SK-N-SH (cell line): ENCODE results near the gene BFSP2. TPM values are rescaled to one million over a fixed set of nuclear protein-coding genes. Genes with fewer than 3 reads are reported as not detected.

Experiments used
- CTCF ChIA-PET: fragments of 300-600, 350-600 bp; formaldehyde crosslinking; extraction: SDS; loops from one replicate; lab custom pipeline; 2021; lab: Yijun Ruan, JAX
- POLR2A ChIA-PET: fragments of 350-600 bp; sonication (Branson Sonifier 250); formaldehyde crosslinking; extraction: SDS; loops from one replicate; lab custom pipeline; 2020; ENCODE audit warnings: antibody characterized with exemption, inconsistent platforms; lab: Yijun Ruan, JAX
- DNase-seq: peaks from one replicate; pipeline ENCODE4 v3.0.0; 2012
- H2AFZ ChIP-seq: fragments of 200-600 bp; sonication (generic); 2 replicates; pipeline ENCODE4 v1.8.1; 2016; ENCODE audit warnings: antibody characterized with exemption, mild to moderate bottlenecking, low read depth
- H3F3A ChIP-seq: fragments of 200-600 bp; sonication (generic); replicated peaks from 2 replicates; pipeline ENCODE3; 2016; ENCODE audit warnings: antibody characterized with exemption, mild to moderate bottlenecking; ENCODE audit not compliant: insufficient read depth
- H3K27ac ChIP-seq, 2 experiments: fragments of 200-500 bp in 1 of 2; fragments of 200-600 bp in 1 of 2; sonication (Bioruptor generic) in 1 of 2; sonication (generic), shearing (Covaris generic) in 1 of 2; 2 replicates each; pipeline versions ENCODE4 v1.5.1 to v1.6.1; 2014 to 2016; ENCODE audit warnings: low read depth in 2 of 2, inconsistent platforms in 1 of 2, low read length in 1 of 2, mild to moderate bottlenecking in 1 of 2, mixed read lengths in 1 of 2
- H3K27me3 ChIP-seq: fragments of 200-600 bp; sonication (generic), shearing (Covaris generic); 2 replicates; pipeline ENCODE4 v1.6.1; 2016; ENCODE audit warnings: mixed run types; ENCODE audit not compliant: insufficient read depth
- H3K36me3 ChIP-seq, 2 experiments: fragments of 200-500 bp in 1 of 2; fragments of 200-600 bp in 1 of 2; sonication (Bioruptor generic) in 1 of 2; sonication (generic) in 1 of 2; replicated peaks in 1 of 2; 2 replicates each; pipeline versions ENCODE3 to v1.5.1; 2014 to 2016; ENCODE audit warnings: low read length in 1 of 2, mild to moderate bottlenecking in 1 of 2; ENCODE audit not compliant: insufficient read depth in 2 of 2, control insufficient read depth in 1 of 2
- H3K4me1 ChIP-seq, 2 experiments: fragments of 200-500 bp in 1 of 2; fragments of 200-600 bp in 1 of 2; sonication (Bioruptor generic) in 1 of 2; sonication (generic), shearing (Covaris generic) in 1 of 2; 2 replicates each; pipeline versions ENCODE4 v1.5.1 to v1.6.1; 2014 to 2016; ENCODE audit warnings: low read depth in 1 of 2, low read length in 1 of 2, mixed run types in 1 of 2; ENCODE audit not compliant: insufficient read depth in 2 of 2, control insufficient read depth in 1 of 2
- H3K4me2 ChIP-seq: fragments of 200-600 bp; sonication (generic), shearing (Covaris generic); 2 replicates; pipeline ENCODE4 v1.6.1; 2017; ENCODE audit warnings: mixed run types
- H3K4me3 ChIP-seq, 2 experiments: fragments of 200-500 bp in 1 of 2; fragments of 200-600 bp in 1 of 2; sonication (Bioruptor generic) in 1 of 2; sonication (generic), shearing (Covaris generic) in 1 of 2; 2 replicates each; pipeline versions ENCODE4 v1.5.1 to v1.8.1; 2014 to 2016; ENCODE audit warnings: low read depth in 2 of 2, inconsistent platforms in 1 of 2, low read length in 1 of 2, mild to moderate bottlenecking in 1 of 2, mixed read lengths in 1 of 2, moderate library complexity in 1 of 2
- H3K79me2 ChIP-seq: fragments of 200-600 bp; sonication (generic); 2 replicates; pipeline ENCODE4 v1.8.1; 2017; ENCODE audit warnings: mild to moderate bottlenecking; ENCODE audit not compliant: insufficient read depth
- H3K9ac ChIP-seq: fragments of 200-600 bp; sonication (generic); 2 replicates; pipeline ENCODE4 v1.6.1; 2017; ENCODE audit warnings: mixed run types
- H3K9me2 ChIP-seq: fragments of 200-600 bp; sonication (generic); 2 replicates; pipeline ENCODE4 v1.6.1; 2017; ENCODE audit warnings: mixed run types
- H3K9me3 ChIP-seq: fragments of 200-600 bp; sonication (generic); 2 replicates; pipeline ENCODE4 v1.6.1; 2017; ENCODE audit warnings: mixed run types, mild to moderate bottlenecking, moderate library complexity
- H4K20me1 ChIP-seq: fragments of 200-600 bp; sonication (generic); 2 replicates; pipeline ENCODE4 v1.6.1; 2017; ENCODE audit warnings: mild to moderate bottlenecking, mixed run types; ENCODE audit not compliant: insufficient read depth
- CHD2 ChIP-seq: fragments of 150-350 bp; IDR thresholded peaks from 2 replicates; pipeline ENCODE4 v1.6.1; 2018; ENCODE audit warnings: low read length; ENCODE audit not compliant: partially characterized antibody
- ELF1 ChIP-seq: IDR thresholded peaks from 2 replicates; pipeline ENCODE4 v1.4.0; 2012
- FOXM1 ChIP-seq: IDR thresholded peaks from 2 replicates; pipeline ENCODE4 v1.4.0; 2012; ENCODE audit warnings: low read depth, mild to moderate bottlenecking
- GATA2 ChIP-seq: sonication (generic); formaldehyde crosslinking; IDR thresholded peaks from 2 replicates; pipeline ENCODE4 v1.5.0; 2020; ENCODE audit warnings: mild to moderate bottlenecking, missing genetic modification reagents
- JUND ChIP-seq: IDR thresholded peaks from 2 replicates; pipeline ENCODE4 v1.4.0; 2012
- MAX ChIP-seq: IDR thresholded peaks from 2 replicates; pipeline ENCODE4 v1.4.0; 2012; ENCODE audit warnings: low read depth
- NFIC ChIP-seq: IDR thresholded peaks from 2 replicates; pipeline ENCODE4 v1.4.0; 2012; ENCODE audit warnings: borderline replicate concordance
- POLR2AphosphoS5 ChIP-seq: IDR thresholded peaks from 2 replicates; pipeline ENCODE4 v1.6.1; 2012; ENCODE audit warnings: low read depth, low read length
- RCOR1 ChIP-seq: fragments of 150-350 bp; IDR thresholded peaks from 2 replicates; pipeline ENCODE4 v1.6.1; 2017; ENCODE audit warnings: antibody characterized with exemption, low read length
- RFX5 ChIP-seq: IDR thresholded peaks from 2 replicates; pipeline ENCODE4 v1.6.1; 2012; ENCODE audit warnings: mild to moderate bottlenecking, improper control_type of control experiment, low read length
- SIN3A ChIP-seq: IDR thresholded peaks from 2 replicates; pipeline ENCODE4 v1.6.1; 2012; ENCODE audit warnings: low read depth, mild to moderate bottlenecking, low read length, moderate library complexity, borderline replicate concordance
- SMC3 ChIP-seq: IDR thresholded peaks from 2 replicates; pipeline ENCODE4 v1.6.1; 2012; ENCODE audit warnings: low read depth, low read length, improper control_type of control experiment
- TCF12 ChIP-seq: IDR thresholded peaks from 2 replicates; pipeline ENCODE4 v1.4.0; 2012
- TEAD4 ChIP-seq: IDR thresholded peaks from 2 replicates; pipeline ENCODE4 v1.4.0; 2012; ENCODE audit warnings: mild to moderate bottlenecking, borderline replicate concordance; ENCODE audit not compliant: insufficient read depth
- USF1 ChIP-seq: IDR thresholded peaks from 2 replicates; pipeline ENCODE4 v1.4.0; 2012; ENCODE audit warnings: low read depth, borderline replicate concordance
- USF2 ChIP-seq: fragments of 150-350 bp; IDR thresholded peaks from 2 replicates; pipeline ENCODE4 v1.6.1; 2017; ENCODE audit warnings: antibody characterized with exemption, low read length, low read depth, borderline replicate concordance
- WGBS: methylation state at CpG from one replicate; pipeline ENCODE4 v1.1.6; 2017; ENCODE audit warnings: low lambda C conversion rate; 5-methylcytosine and 5-hydroxymethylcytosine counted together
- polyA plus RNA-seq, 3 experiments: library from polyadenylated mRNA; depleted of rRNA; stranded (reverse); fragments of >200 nt; gene quantifications; 2 replicates each; pipeline ENCODE4 v1.2.3, GENCODE V29; 2012

Gene BFSP2
- polyA plus RNA-seq, 1 of the 3 experiments (the other 2 are of a cell fraction), result not detected

GRCh38 chr3:133379926-133380325 lies 19.9 kb upstream of the BFSP2 start:
- Histone ChIP-seq H3K4me1 (peaks cover 21 to 50% of the 10 kb centered on the region in 2 experiments; a peak in 3 of 4 replicates), H3K27me3 (no peaks in the 10 kb centered on the region), H3K27ac (no peak overlapping the region; a peak in 1 of 4 replicates), H3K36me3 (no peaks in the 10 kb centered on the region), H3F3A (no peaks in the 10 kb centered on the region), H3K79me2 (no peaks in the 10 kb centered on the region), H2AFZ (no peak overlapping the region), H3K9me2 (no peaks in the 10 kb centered on the region), H3K9ac (no peak overlapping the region), H4K20me1 (no peaks in the 10 kb centered on the region), H3K9me3 (no peaks in the 10 kb centered on the region), H3K4me2 (no peak overlapping the region), H3K4me3 (no peak overlapping the region)
- ChIA-PET POLR2A (no interaction called here), CTCF (interaction anchor here (0.8 to 13.1 kb wide), 6 partner anchors 21 to 656 kb away, joined by 3 to 84 read pairs (median 5); partner anchors contain the start of gene BFSP2)
- TF ChIP-seq SMC3 (no peak), CHD2 (no peak)
- DNase-seq, result no peak
- 89% methylated on average over 17 of the region's 19 CpGs for WGBS

GRCh38 chr3:133380481-133381225 lies 19.2 kb upstream of the BFSP2 start:
- H3K4me1 ChIP-seq, result peaks cover 15 to 52% of the 10 kb centered on the region in 2 experiments; a peak in 3 of 4 replicates
- CTCF ChIA-PET, result interaction anchor here (1.3 to 13.1 kb wide), 5 partner anchors 339 to 657 kb away, joined by 3 to 178 read pairs (median 81); partner anchors contain the start of gene TMEM108
- 73% methylated on average over 2 of the region's 16 CpGs for WGBS
- TF ChIP-seq MAX (no peak), FOXM1 (no peak), JUND (no peak), TEAD4 (no peak), CHD2 (no peak), ELF1 (no peak), SIN3A (no peak), RFX5 (no peak), TCF12 (no peak), SMC3 (no peak), RCOR1 (no peak), NFIC (no peak), USF2 (no peak), POLR2AphosphoS5 (no peak), USF1 (no peak), GATA2 (CRISPR knock-in tag) (no peak)
- DNase-seq, result no peak
- H3K27me3 ChIP-seq, result no peaks in the 10 kb centered on the region
- no peak overlapping the region for H2AFZ ChIP-seq
- no peaks in the 10 kb centered on the region for H3K9me2 ChIP-seq
- no peaks in the 10 kb centered on the region for H3K79me2 ChIP-seq
- H3K9me3 ChIP-seq, result no peaks in the 10 kb centered on the region
- H3K4me2 ChIP-seq, result no peak overlapping the region
- POLR2A ChIA-PET, result no interaction called here
- H4K20me1 ChIP-seq, result no peaks in the 10 kb centered on the region
- no peak overlapping the region for H3K9ac ChIP-seq
- H3K27ac ChIP-seq, result no peak overlapping the region; a peak in 1 of 4 replicates
- no peak overlapping the region for H3K4me3 ChIP-seq
- no peaks in the 10 kb centered on the region for H3K36me3 ChIP-seq
- no peaks in the 10 kb centered on the region for H3F3A ChIP-seq
